Nephron (organoid): ENCODE measurements around the gene PKNOX2.

Experiments used
- H3K27ac Mint-ChIP-seq, 3 experiments: 2 replicates each; pipeline ENCODE4 v1.8.0; 2020; ENCODE audit warnings: mixed read lengths in 3 of 3, mild to moderate bottlenecking in 2 of 3, moderate library complexity in 1 of 3
- H3K27me3 Mint-ChIP-seq: 2 replicates; pipeline ENCODE4 v1.8.0; 2021; ENCODE audit warnings: low read depth, mild to moderate bottlenecking, moderate library complexity, mixed read lengths
- H3K36me3 Mint-ChIP-seq: 2 replicates; pipeline ENCODE4 v1.8.0; 2020; ENCODE audit warnings: low read depth, mixed read lengths
- H3K4me1 Mint-ChIP-seq: 2 replicates; pipeline ENCODE4 v1.8.0; 2020; ENCODE audit warnings: mixed read lengths
- H3K4me3 Mint-ChIP-seq, 3 experiments: 2 replicates each; pipeline ENCODE4 v1.8.0; 2020; ENCODE audit warnings: mild to moderate bottlenecking in 3 of 3, mixed read lengths in 3 of 3, moderate library complexity in 2 of 3
- H3K9me3 Mint-ChIP-seq: 2 replicates; pipeline ENCODE4 v1.8.0; 2020; ENCODE audit warnings: mixed read lengths
- TF ChIP-seq, protein P1 (sequence below), 3 experiments: fragments of 200-600 bp; sonication (generic); IDR thresholded peaks; one replicate each; pipeline ENCODE4 v1.5.0; 2021; ENCODE audit warnings: antibody characterized with exemption in 3 of 3; ENCODE audit not compliant: unreplicated experiment in 3 of 3

PKNOX2 gene

GRCh38 chr11:125442946-125443345, 278.4 kb downstream of the PKNOX2 start:
- peaks cover 7% of the 10 kb centered on the region for H3K4me1 Mint-ChIP-seq
- TF ChIP-seq, protein P1, sequence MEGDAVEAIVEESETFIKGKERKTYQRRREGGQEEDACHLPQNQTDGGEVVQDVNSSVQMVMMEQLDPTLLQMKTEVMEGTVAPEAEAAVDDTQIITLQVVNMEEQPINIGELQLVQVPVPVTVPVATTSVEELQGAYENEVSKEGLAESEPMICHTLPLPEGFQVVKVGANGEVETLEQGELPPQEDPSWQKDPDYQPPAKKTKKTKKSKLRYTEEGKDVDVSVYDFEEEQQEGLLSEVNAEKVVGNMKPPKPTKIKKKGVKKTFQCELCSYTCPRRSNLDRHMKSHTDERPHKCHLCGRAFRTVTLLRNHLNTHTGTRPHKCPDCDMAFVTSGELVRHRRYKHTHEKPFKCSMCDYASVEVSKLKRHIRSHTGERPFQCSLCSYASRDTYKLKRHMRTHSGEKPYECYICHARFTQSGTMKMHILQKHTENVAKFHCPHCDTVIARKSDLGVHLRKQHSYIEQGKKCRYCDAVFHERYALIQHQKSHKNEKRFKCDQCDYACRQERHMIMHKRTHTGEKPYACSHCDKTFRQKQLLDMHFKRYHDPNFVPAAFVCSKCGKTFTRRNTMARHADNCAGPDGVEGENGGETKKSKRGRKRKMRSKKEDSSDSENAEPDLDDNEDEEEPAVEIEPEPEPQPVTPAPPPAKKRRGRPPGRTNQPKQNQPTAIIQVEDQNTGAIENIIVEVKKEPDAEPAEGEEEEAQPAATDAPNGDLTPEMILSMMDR (IDR thresholded peaks at IDR 0.05; ENCODE audit: unreplicated experiment in 3 of 3), result no peak
- H3K36me3 Mint-ChIP-seq, result no peaks in the 10 kb centered on the region
- H3K27ac Mint-ChIP-seq, result no peak overlapping the region
- H3K9me3 Mint-ChIP-seq, result no peaks in the 10 kb centered on the region
- H3K4me3 Mint-ChIP-seq, result no peak overlapping the region
- peaks cover 21% of the 10 kb centered on the region for H3K27me3 Mint-ChIP-seq

- TF ChIP-seq, protein P1 (IDR thresholded peaks at IDR 0.05; ENCODE audit: unreplicated experiment in 3 of 3), result no peak
- H3K9me3 Mint-ChIP-seq, result no peaks in the 10 kb centered on the region
- no peaks in the 10 kb centered on the region for H3K36me3 Mint-ChIP-seq
- H3K4me3 Mint-ChIP-seq, result no peak overlapping the region
- peaks cover 7% of the 10 kb centered on the region for H3K4me1 Mint-ChIP-seq
- H3K27me3 Mint-ChIP-seq, result peaks cover 19% of the 10 kb centered on the region
- H3K27ac Mint-ChIP-seq, result no peak overlapping the region
These were observed 279.3 kb downstream of the PKNOX2 start for GRCh38 chr11:125443767-125444311.

- no peak overlapping the region for H3K4me3 Mint-ChIP-seq
These were observed 281.2 kb downstream of the PKNOX2 start for GRCh38 chr11:125445731-125446130.

DNA sequence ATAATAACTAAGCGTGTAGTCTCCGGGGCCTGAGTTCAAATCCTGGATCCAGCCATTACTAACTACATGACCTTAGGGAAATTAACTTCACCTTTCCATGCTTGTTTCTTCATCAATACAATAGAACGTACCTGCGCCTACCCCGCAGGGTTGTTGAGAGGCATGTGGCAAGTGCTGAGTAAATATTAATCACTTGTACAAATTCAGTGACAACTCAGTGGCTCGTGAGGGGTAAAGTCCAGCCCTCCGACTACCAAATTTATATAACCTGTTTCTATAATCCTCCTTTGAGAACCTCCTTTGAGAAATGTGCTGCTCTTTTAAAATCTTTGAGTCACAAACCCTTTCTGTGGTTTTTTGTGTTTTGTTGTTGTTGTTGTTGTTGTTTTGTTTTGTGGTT, 281.7 kb downstream of the PKNOX2 start:
- TF ChIP-seq, protein P1 (IDR thresholded peaks at IDR 0.05; ENCODE audit: unreplicated experiment in 3 of 3), result no peak
- no peak overlapping the region for H3K4me3 Mint-ChIP-seq

More at GRCh38 chr11:125445731-125446130, 281.2 kb downstream of the PKNOX2 start:
- Mint-ChIP-seq H3K27me3 (peaks cover 16% of the 10 kb centered on the region), H3K9me3 (no peaks in the 10 kb centered on the region), H3K27ac (no peak overlapping the region), H3K4me1 (peaks cover 7% of the 10 kb centered on the region), H3K36me3 (no peaks in the 10 kb centered on the region)
- TF ChIP-seq, protein P1 (IDR thresholded peaks at IDR 0.05; ENCODE audit: unreplicated experiment in 3 of 3), result no peak

DNA sequence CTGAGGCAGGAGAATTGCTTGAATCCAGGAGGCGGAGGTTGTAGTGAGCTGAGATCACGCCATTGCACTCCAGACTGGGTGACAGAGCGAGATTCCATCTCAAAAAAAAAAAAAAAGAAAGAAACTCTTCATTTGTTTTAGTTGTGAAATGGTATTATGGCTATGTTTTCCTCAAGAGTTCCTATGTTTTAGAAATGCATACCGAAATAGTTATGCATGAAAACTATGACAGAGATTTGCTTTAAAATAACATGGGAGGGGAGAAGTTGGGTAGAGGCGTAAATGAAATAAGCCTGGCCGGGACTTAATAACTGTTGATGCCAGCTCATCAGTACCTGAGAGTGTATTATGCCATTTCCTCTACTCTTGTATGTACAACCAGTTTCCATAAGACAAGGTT, 283.2 kb downstream of the PKNOX2 start:
- TF ChIP-seq, protein P1 (IDR thresholded peaks at IDR 0.05; ENCODE audit: unreplicated experiment in 3 of 3), result no peak
- H3K27me3 Mint-ChIP-seq, result no peaks in the 10 kb centered on the region
- no peak overlapping the region for H3K4me3 Mint-ChIP-seq
- no peak overlapping the region for H3K27ac Mint-ChIP-seq
- no peaks in the 10 kb centered on the region for H3K36me3 Mint-ChIP-seq
- no peaks in the 10 kb centered on the region for H3K9me3 Mint-ChIP-seq
- peaks cover 21% of the 10 kb centered on the region for H3K4me1 Mint-ChIP-seq

More for the DNA sequence above, 281.7 kb downstream of the PKNOX2 start:
- Mint-ChIP-seq H3K4me1 (peaks cover 8% of the 10 kb centered on the region), H3K27ac (no peak overlapping the region), H3K9me3 (no peaks in the 10 kb centered on the region), H3K27me3 (peaks cover 11% of the 10 kb centered on the region), H3K36me3 (no peaks in the 10 kb centered on the region)

DNA sequence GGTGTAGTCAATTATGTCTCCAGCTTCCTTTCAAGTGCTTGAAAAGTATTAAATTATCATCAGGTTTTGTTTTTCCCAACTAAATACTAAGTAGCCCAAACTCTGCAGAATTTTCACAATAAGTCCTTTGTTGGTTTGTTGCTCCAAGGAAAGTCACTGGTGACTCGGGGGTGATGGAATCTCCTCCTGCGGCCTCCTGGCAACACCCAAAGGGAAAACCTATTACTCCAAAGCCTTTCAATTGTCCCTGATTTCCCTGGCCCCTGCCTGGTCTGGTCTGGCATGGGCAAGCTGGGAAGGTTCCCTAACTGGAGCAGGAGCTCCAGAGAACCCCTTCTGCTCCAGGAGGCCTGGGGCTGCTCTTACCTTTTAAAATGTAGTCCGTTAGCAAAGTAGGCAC, 283.6 kb downstream of the PKNOX2 start:
- H3K9me3 Mint-ChIP-seq, result no peaks in the 10 kb centered on the region
- H3K36me3 Mint-ChIP-seq, result no peaks in the 10 kb centered on the region
- H3K27me3 Mint-ChIP-seq, result no peaks in the 10 kb centered on the region
- H3K4me1 Mint-ChIP-seq, result peaks cover 21% of the 10 kb centered on the region
- TF ChIP-seq, protein P1 (IDR thresholded peaks at IDR 0.05; ENCODE audit: unreplicated experiment in 3 of 3), result no peak
- no peak overlapping the region for H3K27ac Mint-ChIP-seq
- no peak overlapping the region for H3K4me3 Mint-ChIP-seq
